Stimulated activated CD4-positive, alpha-beta T cell treated with anti-CD3 and anti-CD28 coated beads, Interleukin-4, amount 100 ng/mL, for 24 hours (primary cell): Measurements from ENCODE around the gene CD93.

ENCODE experiments used
- DNase-seq: peaks from one replicate; pipeline ENCODE4 v3.0.0-alpha.2; 2020

Gene CD93, protein sequence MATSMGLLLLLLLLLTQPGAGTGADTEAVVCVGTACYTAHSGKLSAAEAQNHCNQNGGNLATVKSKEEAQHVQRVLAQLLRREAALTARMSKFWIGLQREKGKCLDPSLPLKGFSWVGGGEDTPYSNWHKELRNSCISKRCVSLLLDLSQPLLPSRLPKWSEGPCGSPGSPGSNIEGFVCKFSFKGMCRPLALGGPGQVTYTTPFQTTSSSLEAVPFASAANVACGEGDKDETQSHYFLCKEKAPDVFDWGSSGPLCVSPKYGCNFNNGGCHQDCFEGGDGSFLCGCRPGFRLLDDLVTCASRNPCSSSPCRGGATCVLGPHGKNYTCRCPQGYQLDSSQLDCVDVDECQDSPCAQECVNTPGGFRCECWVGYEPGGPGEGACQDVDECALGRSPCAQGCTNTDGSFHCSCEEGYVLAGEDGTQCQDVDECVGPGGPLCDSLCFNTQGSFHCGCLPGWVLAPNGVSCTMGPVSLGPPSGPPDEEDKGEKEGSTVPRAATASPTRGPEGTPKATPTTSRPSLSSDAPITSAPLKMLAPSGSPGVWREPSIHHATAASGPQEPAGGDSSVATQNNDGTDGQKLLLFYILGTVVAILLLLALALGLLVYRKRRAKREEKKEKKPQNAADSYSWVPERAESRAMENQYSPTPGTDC

DNA sequence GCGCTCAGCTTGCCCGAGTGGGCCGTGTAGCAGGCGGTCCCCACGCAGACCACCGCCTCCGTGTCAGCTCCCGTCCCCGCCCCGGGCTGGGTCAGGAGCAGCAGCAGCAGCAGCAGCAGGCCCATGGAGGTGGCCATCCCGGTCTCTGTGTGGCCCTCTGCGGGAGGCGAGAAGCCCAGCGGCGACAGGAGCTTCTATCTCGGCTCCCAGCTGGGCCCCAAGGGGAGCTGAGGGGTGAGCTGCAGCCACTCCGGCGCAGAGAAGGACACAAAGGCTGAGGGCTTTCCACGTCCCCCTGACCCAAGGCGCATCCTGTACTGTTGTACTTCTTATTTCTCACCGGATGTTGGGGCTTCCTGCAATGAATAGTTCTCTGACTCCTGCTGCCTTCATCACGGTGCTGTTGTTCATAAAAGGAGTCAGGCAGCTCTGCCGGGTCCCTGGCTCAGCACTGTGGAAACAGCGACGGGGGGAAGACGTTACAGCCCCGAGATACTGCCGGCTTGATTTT, at the start of gene CD93:
TSS of gene CD93 (minus strand) at position 269 of the 511 bp plus-strand sequence. CDS start at position 137, 132 bp downstream.
- DNase-seq: no peak

DNA sequence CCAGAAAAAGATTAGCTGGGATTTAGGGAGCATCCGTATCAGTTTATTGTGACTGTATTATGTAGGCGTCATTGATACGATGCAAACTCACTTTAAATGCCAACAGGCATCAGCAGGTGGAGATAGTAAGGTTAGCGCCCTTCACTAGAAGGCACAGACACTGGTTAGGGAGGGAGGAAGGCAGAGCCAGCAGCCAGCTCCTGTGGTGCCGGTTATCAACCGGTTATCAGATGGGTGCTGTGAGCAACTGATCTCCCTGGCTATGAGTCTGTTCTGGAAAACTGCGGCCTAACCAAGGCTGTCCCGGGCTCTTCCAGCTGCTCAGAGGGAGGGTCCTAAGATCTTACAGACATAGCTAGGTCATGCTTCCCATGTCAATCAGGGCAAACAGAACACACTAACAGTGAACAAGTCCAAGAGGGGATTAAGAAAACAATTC, 47.5 kb upstream of the CD93 start:
- no peak for DNase-seq

DNA sequence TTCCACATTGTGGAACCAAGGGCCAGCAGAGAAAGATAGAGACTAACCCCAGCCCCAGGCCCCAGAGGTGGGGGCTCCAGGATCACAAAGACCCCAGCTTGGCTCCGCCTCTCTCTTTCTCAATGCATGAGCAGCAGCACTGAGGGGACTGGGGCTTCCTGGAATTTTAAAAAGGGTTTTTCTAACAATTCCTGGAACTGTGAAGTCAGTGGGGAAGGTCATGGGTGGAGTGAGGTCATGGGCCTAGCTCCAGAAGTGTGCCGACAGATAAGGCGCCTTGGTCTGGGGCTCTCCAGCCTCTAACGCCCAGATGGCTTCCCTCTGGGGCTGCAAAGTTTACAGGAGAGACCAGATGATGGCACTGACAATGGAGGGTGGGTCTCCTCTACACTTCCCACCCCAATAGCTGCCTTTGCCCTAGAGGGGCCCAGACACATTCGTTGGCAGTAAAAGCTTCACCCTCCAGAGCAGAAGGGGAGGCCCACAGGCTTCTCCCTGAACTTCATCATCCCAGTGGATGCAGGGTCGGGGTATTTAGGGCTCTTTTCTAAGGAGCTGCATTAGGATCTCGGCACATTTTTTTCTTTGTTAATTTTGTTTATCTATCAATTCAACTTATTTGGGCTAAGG, 46.9 kb upstream of the CD93 start:
- no peak for DNase-seq

DNA sequence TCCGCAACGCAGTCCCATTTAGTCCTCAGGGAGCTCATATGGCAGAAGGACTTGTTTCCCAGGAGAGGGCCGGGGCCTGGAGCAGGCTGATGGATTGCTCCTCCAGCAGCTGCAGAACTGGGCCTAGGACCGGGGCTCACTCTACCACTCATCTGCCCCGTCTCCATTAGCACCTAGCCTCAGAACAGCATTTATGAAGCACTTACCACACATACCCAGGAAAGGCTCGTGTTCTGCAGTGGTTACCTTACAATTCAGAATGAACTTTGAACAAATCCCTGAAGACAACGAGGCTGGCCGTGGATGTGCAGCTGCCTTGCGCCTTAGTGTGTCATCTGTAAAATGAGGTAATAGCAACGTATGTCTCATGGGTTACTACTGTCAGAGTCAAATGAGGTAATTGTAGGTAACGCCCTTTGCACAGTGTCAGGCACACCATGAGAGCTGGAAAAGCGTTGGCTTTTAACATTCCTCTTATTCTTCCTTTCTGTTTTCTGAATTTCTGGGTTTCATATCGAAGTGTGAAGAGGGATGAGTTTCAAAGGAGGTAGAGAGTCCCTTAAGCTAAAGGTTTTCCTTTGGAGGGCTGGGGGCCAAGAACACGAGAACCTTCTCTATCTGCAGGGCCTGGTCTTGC, 46.3 kb upstream of the CD93 start:
- DNase-seq: no peak

DNA sequence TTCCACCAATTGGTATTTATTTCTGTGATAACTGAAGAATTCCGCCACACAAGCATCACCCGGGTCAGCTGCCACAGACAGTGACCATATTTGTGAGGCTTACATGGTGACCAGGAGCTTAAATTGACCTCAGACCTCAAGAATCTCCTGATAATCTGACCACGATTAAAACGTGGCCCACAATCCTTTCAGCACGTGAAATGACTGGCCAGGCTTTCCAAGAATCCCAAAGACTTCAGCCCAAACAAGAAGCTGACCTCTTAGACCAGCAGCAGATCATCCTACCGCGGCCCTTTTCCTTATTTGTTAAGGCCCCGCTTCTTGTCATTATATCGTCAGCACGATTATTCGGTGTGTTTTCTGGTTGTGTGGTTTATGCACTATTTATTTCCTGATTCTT, 45.6 kb upstream of the CD93 start:
- DNase-seq: no peak

DNA sequence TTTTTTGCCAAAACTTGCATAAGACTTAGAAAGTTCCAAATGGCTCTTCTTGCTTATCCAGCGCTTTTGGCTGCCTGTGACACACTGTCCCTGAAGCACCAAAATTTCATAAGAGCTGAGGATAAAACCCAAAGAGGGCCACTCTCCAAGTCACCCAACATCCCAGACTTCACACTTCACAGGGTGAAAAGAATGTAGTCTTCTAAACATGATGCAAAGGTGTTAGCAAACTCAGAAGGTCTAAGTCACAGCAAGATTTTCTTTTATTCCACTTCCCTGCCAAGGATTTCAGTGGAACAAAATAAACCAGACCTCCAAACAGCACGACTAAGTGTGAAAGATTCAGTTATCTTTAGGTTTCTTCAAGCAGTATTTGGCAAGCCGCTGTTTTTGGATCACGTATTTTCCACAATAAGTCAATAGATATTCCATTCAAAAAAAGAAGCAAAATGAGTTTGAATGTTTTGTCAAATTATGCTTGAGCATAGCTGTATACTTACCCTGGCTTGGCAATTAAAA, 44.6 kb upstream of the CD93 start:
- no peak for DNase-seq

DNA sequence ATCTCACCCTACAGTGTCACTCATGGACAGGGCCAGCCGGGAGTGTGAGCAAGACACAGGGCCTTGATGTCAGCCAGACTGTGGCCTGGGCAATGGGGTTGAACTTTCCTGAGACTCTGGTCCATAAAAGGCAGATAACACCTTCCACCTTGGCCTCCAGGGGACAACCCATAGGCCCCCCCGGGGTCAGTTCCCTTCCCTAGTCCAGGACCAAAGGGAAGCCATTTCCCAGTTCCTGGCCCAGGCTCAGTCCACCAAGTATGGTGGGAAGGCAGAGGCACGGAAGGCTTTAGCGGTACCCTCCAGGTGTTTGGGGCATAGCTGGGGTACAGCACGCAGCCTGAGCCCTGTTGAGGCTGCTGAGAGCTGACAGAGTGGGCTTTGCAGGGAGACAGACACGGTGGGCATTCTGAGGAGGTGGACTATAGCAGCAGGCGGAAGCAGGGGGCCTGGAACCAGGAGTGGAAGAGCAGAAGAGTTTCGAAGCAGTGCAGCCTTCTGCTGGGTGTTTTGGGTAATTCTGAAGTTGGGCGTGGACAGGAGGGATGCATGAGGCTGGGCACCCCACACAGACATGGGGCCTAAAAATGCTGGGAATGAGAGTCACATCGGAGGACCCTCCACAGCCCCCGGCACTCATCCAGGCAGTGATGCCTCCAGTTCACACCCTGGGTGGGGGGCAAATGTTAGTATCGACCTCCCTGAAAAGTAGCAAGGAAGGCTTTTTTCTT, 43.9 kb upstream of the CD93 start:
- DNase-seq: no peak

DNA sequence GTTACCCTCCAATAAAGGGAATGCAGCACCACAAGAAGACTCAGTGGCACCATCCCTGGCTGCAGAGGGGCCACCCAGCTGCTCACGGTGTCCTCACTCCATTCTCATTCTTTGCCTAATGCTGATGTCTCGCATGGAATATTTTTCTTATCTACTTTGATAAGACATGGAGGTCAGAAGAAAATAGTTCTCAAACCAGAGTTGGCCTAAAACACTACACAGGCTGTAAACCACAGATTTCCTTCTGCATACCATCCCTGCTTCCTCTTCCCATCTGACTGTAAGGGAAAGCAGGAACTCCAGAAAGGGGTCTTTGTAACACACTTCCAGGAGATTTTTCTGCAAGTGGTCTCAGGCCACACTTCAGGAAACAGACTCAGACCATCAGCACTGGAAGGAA, 43.1 kb upstream of the CD93 start:
- no peak for DNase-seq

DNA sequence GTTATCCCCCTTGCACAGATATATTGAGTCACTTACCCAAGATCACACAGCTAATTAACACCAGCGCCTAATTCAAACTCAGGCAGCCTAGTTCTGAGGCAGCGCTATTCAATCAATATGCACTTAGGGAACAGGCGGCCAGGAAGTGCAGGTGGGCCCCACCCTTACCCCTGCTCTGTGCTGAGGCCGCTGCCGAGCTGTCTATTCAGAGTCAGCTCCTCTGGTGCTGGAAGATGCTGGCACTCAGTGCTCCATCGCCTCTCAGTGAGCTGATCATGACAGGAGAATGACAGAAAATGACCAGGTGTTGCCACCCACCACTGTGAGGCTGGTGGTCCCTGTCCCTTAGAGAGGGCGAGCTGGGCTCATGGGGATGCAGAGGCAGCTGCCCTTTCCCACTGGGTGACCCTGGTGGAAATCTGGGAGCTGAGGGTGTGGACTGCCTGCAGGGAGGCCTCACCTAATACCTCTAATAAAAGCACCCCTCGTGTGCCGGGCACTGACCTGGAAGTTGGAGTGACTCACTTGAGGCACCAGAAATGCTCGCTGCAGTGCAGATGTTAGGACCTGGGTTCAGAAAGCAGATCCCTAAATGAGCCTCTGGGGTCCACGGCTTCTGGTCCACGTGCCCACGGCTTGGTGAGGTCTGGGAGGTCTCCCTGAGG, 42.5 kb upstream of the CD93 start:
- DNase-seq: no peak

DNA sequence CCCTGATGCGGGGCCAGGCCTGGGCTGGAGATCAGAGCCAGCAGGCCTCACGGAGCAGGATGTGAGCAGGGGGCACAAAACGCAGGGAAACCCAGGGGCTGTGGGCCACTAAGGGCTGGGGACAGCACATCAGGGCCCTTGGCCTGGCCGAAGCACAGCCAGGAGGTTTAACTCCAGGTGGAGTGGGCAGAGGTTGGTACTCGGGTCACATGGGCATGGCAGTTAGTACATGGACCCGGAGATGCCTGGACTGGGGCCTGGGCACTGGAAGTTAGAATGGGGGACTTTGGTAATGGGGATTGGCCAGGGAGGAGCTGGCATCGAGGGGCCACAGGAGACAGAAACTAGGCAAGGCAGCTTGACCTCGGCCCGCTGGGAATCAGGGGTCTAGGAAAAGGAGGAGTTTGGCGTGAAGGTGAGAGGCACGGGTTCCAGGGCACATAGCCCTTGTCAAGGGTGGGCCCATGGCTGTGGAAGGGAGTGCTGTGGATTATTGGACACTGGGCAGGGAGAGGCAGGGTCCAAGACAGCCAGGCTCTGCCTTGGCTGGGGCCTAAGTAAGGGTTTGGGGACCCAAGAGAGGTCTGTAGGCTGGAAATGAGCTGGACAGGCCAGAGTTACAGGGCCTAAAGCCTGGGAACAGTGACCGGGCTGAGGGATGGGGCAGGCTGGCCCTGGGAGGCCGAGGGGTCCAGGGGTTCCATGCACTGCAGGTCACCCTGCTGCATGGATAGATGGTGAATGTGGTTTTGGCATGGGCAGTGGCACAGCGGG, 41.6 kb upstream of the CD93 start:
- DNase-seq: no peak

DNA sequence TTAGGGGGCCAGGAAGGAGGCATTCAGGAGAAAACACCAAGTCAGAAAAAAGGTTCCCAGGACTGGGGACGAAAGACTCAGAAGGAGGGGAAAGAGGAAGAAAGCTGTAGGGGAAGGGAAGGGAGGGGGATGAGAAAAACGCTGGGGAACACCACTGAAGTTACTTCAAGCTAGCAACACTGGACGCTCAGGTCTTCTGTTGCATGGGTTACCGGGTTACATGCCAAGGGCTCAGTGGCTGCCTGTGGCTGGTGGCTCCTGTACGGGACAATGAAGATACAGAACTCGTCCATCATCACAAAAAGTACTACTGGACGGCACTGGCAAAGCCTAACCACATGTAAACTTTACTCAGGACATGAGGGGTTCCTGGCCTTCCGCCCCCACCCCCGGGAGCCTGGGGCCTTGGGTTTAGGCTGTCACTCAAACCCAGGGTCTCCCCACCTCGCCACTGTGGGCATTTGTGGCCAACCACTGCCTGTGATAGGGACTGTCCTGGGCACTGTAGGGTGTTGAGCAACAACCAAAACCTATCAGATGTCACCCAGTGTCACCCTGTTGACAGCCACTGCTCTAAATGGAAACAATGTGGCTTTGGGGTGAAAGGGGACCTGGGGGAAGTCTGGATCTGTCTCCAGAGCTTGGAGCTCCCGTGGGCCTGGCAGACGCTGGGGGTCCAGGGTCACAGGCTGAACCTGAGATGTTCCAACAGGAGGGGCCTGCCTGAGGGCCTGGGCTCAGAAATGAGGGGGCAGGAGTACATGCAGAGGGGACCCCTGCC, 40.3 kb upstream of the CD93 start:
- DNase-seq: no peak

DNA sequence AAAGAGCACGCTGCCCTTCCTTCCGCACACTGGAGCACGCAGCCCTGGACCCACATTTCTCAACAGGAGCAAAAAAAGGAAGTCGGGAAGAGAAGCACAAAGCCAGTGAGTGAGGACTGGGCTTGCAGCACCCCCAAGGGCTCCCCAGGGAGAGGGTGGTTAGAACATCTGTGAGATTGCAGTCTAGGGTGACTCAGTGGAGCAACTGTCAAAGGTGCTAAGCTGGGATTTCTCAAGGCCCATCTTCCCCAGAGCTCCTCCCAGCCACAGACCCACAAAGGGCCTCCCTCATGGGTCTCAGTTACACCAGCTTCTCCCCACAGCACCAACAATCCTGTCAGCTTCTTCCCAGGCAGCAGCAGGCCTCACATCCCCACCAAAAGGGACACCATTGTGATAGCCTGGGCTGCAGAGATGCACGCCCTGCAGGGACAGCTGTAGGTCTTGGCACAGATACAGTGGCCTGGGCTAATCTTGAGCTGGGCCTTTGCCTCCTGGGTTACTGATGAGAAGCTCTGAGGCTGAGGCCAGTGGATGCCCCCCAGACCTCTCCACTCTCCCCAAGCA, 39.6 kb upstream of the CD93 start:
- no peak for DNase-seq

DNA sequence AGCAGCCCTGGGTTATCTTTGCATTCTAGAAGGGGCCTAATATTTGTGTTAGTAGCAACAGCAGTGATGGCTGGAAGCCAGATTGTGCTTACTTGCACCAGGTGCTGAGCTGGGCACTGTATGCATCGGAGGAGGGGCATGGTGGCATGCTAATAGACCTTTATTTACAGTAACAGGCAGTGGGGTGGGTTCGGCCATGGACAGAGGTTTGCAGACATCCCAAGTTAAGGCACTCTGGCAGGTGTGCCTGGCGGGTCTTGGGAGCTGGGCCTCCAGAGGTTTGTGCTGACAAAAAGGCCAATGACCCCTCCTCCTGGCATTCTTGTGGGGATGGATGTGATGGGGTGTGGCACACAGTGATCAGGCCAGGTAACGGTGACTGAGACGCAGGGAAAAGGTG, 39.0 kb upstream of the CD93 start:
- no peak for DNase-seq

DNA sequence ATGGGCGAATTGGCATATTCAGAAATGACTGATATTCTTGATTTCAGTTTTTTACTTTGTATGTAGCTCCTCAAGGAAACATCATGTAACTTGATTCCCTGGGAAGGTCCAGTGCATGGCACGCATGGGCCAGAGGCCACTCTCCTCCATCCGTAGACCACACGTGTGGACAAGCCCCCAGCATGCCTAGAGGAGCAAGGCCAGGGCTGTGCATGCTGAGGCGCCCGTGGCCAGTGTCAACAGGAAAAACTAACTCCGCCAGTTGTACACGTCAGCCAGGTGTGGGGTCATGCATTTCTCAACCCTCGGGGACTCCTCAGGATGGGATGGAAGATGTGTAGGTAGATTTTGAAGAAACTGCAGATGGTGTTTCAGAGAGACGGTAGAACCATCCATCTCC, 37.8 kb upstream of the CD93 start:
- no peak for DNase-seq

DNA sequence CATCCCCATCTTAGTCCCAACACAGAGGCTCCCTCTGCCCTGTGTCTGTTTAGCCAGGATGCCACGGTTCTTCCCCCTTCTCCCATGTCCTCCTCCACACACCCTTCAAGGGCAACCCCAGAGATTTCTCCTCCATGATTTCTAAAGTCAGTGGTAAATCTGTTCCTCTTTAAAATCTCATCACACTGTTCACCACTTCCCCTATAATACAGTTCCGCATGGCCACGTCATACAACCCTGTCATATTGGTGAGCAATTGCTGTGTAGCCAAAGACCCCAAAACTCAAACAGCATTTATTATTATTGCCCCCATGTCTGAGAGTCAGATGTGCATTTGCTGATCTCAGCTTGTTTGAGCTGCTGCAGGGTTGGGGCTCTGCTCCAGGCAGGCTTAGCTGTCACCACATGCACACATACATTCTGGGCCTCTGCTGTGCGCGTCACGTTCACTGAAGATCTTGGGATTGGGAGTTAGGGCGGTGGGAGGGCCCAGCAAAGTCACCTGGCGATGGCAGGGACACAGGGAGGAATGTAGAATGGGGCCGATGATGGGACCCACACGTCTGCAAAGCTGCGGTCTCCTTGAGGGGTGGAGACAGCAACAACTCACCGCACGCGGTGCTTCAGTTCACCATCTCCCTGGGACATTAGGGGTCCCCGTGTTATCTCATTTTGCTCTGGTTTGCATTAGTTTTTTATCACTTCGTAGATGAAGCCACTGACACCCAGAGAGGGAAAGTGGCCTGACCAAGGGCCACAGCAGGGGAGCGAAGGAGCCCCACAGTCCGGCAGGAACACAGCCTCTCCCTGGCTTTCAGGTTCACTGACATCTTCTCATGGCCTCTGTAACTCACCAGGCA, 36.9 kb upstream of the CD93 start:
- no peak for DNase-seq

DNA sequence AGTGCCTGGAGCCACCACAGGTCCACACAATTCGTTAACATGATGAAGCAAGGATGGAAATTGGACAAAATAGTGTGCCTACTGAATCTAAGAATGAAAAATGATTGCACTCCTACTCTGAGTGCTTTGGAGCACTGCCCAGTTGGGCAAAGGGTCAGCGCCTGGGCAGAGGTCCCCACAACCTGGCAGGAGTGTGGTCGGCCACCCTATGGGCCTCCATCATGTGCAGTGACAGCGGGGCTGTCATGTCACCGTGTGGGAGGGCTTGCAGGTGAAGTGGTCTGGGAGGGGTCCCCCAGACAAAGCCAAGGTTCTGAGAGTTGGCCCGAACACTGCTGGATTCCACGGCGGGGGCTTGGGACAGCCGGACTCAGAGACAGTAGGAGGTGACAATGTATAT, 36.2 kb upstream of the CD93 start:
- no peak for DNase-seq

DNA sequence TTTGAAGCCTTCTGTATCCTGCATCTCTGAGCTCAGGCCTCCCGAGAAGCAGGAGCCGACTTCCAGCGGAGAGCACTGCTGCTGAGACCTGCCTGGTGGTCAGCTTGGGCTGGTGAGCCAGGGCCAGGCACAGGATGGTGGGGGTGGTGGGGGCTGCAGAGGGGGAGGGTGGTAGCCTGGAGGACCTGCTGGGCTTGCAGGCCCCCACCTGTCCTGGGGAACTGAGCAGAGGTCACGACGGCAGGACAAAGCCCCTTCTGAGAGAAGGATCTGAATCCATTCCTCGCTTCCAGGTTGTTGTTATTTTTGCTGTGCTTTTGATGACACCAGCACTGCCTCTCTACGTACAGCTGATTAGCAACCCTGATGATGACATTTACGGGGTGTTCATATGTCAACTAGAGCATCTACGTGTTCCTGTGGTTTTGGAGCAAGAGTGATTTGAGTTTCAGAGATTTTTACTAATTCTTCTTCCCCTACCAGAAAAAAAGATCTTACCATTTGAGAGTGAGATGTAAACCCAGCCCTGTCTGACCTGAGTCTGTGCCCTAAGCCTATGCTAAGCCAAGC, 35.7 kb upstream of the CD93 start:
- DNase-seq: no peak
